ENCODE data around the gene HTR4. TPM values are rescaled to one million over a fixed set of nuclear protein-coding genes. Genes with fewer than 3 reads are reported as not detected.

Gene HTR4
- total RNA-seq, 1 experiment from 2014 or later, result not detected

DNA sequence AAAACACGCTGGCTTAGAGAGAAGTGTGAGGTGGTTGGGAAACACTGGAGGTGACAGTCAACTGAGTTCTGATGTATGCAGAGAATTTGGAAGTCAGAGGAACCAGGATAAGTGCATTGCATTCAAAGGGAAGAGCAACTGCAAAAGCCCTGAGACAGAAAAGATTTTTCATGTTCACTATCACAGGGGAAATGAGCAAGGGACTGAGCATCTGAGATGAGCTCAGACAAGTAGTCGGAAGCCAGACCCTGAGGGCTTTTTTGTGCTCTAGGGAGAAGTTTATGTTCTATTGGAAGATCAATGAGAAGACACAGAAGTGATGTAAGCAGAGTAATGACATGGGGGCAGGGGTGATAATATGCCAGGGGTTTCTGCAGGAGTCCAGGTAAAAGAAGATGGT lies 97.5 kb downstream of the HTR4 start:
- Histone ChIP-seq H3K36me3 (ENCODE audit: insufficient read depth, low read length, poor library complexity, severe bottlenecking) (no peaks in the 10 kb centered on the region), H3K4me1 (ENCODE audit: insufficient read depth, low read length, poor library complexity, severe bottlenecking) (no peaks in the 10 kb centered on the region), H3K4me3 (ENCODE audit: low read depth, low read length, poor library complexity, severe bottlenecking) (no peak overlapping the region), H3K27me3 (replicated peaks; ENCODE audit: insufficient read depth, low read depth, low read length, poor library complexity) (peaks cover 63% of the 10 kb centered on the region), H3K27ac (ENCODE audit: low read depth, low read length, poor library complexity, severe bottlenecking) (no peak overlapping the region), H3K9me3 (ENCODE audit: low read depth, low read length, poor library complexity, severe bottlenecking) (no peaks in the 10 kb centered on the region)
- DNase-seq (ENCODE audit: low spot score), result no peak
- TF ChIP-seq, protein P1, sequence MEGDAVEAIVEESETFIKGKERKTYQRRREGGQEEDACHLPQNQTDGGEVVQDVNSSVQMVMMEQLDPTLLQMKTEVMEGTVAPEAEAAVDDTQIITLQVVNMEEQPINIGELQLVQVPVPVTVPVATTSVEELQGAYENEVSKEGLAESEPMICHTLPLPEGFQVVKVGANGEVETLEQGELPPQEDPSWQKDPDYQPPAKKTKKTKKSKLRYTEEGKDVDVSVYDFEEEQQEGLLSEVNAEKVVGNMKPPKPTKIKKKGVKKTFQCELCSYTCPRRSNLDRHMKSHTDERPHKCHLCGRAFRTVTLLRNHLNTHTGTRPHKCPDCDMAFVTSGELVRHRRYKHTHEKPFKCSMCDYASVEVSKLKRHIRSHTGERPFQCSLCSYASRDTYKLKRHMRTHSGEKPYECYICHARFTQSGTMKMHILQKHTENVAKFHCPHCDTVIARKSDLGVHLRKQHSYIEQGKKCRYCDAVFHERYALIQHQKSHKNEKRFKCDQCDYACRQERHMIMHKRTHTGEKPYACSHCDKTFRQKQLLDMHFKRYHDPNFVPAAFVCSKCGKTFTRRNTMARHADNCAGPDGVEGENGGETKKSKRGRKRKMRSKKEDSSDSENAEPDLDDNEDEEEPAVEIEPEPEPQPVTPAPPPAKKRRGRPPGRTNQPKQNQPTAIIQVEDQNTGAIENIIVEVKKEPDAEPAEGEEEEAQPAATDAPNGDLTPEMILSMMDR (conservative IDR thresholded peaks at IDR 0.05; ENCODE audit: low read depth, low read length), result no peak
- no peak for TF ChIP-seq EZH2 (IDR thresholded peaks at IDR 0.05; ENCODE audit: borderline replicate concordance, low read depth, low read length, poor library complexity, severe bottlenecking)
- intact Hi-C loops (cut with micrococcal nuclease; ENCODE audit: unreplicated experiment), result no loop called here
- ChIA-PET CTCF (no interaction called here), POLR2A (ENCODE audit: low non-redundant PET) (no interaction called here)
- no TSS peak for BruUV-seq (replicated peaks)

DNA sequence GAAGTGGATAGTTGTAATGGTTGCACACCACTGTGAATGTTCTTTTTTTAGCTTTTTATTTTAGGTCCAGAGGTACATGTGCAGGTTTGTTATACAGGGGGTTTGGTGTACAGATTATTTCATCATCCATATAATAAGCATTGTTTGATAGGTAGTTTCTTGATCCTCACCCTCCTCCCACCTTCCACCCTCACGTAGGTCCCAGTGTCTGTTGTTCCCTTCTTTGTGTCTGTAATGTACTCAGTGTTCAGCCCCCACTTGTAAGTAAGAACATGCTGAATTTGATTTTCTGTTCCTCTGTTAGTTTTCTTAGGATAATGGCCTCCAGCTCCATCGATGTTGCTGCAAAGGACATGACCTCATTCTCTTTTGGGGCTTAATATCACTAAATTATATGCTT lies 99.7 kb downstream of the HTR4 start:
- no TSS peak for BruUV-seq (replicated peaks)
- no peak overlapping the region for H3K27ac ChIP-seq (ENCODE audit: low read depth, low read length, poor library complexity, severe bottlenecking)
- peaks cover 46% of the 10 kb centered on the region for H3K27me3 ChIP-seq (replicated peaks; ENCODE audit: insufficient read depth, low read depth, low read length, poor library complexity)
- CTCF ChIA-PET, result no interaction called here
- H3K4me1 ChIP-seq (ENCODE audit: insufficient read depth, low read length, poor library complexity, severe bottlenecking), result no peaks in the 10 kb centered on the region
- no peaks in the 10 kb centered on the region for H3K9me3 ChIP-seq (ENCODE audit: low read depth, low read length, poor library complexity, severe bottlenecking)
- intact Hi-C loops (cut with micrococcal nuclease; ENCODE audit: unreplicated experiment), result no loop called here
- TF ChIP-seq EZH2 (IDR thresholded peaks at IDR 0.05; ENCODE audit: borderline replicate concordance, low read depth, low read length, poor library complexity, severe bottlenecking), result no peak
- TF ChIP-seq, protein P1 (conservative IDR thresholded peaks at IDR 0.05; ENCODE audit: low read depth, low read length), result no peak
- no peak for DNase-seq (ENCODE audit: low spot score)
- no peak overlapping the region for H3K4me3 ChIP-seq (ENCODE audit: low read depth, low read length, poor library complexity, severe bottlenecking)
- no peaks in the 10 kb centered on the region for H3K36me3 ChIP-seq (ENCODE audit: insufficient read depth, low read length, poor library complexity, severe bottlenecking)
- POLR2A ChIA-PET (ENCODE audit: low non-redundant PET), result no interaction called here

DNA sequence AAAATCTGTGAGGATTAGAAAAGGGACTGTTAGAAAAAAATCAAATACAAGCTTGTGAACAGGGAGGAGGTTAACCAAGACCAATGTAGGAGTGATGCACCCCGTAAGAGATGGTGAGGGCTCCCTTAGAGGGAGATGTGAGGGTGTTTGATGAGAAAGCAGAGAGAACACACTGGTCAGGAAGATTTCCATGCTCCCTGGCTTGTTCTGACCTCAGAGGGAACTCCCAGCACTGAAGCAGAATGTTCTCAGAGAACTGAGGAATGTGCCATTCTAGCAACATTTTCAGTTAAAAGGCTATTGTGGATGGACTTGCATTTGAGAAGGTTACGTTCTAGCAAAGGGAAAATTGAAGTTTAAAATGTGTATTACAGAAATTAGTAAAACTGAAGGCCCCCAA lies 110.6 kb downstream of the HTR4 start:
- CTCF ChIA-PET, result no interaction called here
- H3K36me3 ChIP-seq (ENCODE audit: insufficient read depth, low read length, poor library complexity, severe bottlenecking), result no peaks in the 10 kb centered on the region

More for the DNA sequence above, 110.6 kb downstream of the HTR4 start:
- no peak for DNase-seq (ENCODE audit: low spot score)
- Histone ChIP-seq H3K9me3 (ENCODE audit: low read depth, low read length, poor library complexity, severe bottlenecking) (peaks cover 4% of the 10 kb centered on the region), H3K27me3 (replicated peaks; ENCODE audit: insufficient read depth, low read depth, low read length, poor library complexity) (peaks cover 57% of the 10 kb centered on the region), H3K27ac (ENCODE audit: low read depth, low read length, poor library complexity, severe bottlenecking) (no peak overlapping the region), H3K4me1 (ENCODE audit: insufficient read depth, low read length, poor library complexity, severe bottlenecking) (no peaks in the 10 kb centered on the region), H3K4me3 (ENCODE audit: low read depth, low read length, poor library complexity, severe bottlenecking) (no peak overlapping the region)
- POLR2A ChIA-PET (ENCODE audit: low non-redundant PET), result no interaction called here
- intact Hi-C loops (cut with micrococcal nuclease; ENCODE audit: unreplicated experiment), result no loop called here
- no TSS peak for BruUV-seq (replicated peaks)
- TF ChIP-seq, protein P1 (conservative IDR thresholded peaks at IDR 0.05; ENCODE audit: low read depth, low read length), result no peak
- no peak for TF ChIP-seq EZH2 (IDR thresholded peaks at IDR 0.05; ENCODE audit: borderline replicate concordance, low read depth, low read length, poor library complexity, severe bottlenecking)
